Measurements from ENCODE around the gene IMMP2L. TPM values are rescaled to one million over a fixed set of nuclear protein-coding genes. Genes with fewer than 3 reads are reported as not detected.
"Not testable (repeated sequence)": the region's sequence is repeated elsewhere in the genome, so short reads cannot be mapped to it uniquely, and the experiment has no call there.

The IMMP2L gene
- total and polyA plus RNA-seq, 2 of the 4 experiments (the other 2 are of a cell fraction) = 5.8 to 9.3 TPM

DNA sequence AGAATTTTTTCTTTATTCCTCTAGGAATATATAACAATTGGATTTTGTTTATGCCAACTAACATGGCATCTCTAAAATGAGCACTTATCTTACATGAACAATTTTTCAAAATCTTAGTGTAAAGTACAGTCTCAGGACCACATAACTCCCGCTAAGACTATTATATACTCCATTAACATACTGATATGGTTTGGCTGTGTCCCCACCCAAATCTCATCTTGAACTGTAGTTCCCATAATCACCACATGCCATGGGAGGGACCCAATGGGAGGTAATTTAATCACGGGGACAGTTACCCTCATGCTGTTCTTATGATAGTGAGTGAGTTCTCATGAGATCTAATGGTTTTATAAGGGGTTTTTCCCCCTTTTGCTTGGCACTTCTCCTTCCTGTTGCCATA is 291.5 kb downstream of the IMMP2L start:
- H2BK120ac ChIP-seq (ENCODE audit: low read depth, low read length); H2AFZ ChIP-seq (replicated peaks; ENCODE audit: low read length, poor library complexity); H2BK20ac ChIP-seq (ENCODE audit: low read depth, low read length); CTCF ChIA-PET; BruUV-seq (replicated peaks); H3K9me1 ChIP-seq (ENCODE audit: insufficient read depth, low read length); POLR2A ChIA-PET (ENCODE audit: unreplicated experiment); dilution Hi-C loops (cut with HindIII; ENCODE audit: low sequenced_read_pairs, unreplicated experiment); H3K18ac ChIP-seq (ENCODE audit: low read depth, low read length); H4K5ac ChIP-seq (ENCODE audit: low read depth, low read length); H3K27ac ChIP-seq (ENCODE audit: insufficient read depth, low read length); H3K23ac ChIP-seq (ENCODE audit: low read depth, low read length); H3K4me3 ChIP-seq (ENCODE audit: insufficient read depth, low read depth, low read length); H2BK15ac ChIP-seq (ENCODE audit: low read depth, low read length); DNase-seq; H3K4me1 ChIP-seq (ENCODE audit: control insufficient read depth, insufficient read depth, low read length); ATAC-seq (ENCODE audit: low read depth); H4K91ac ChIP-seq (ENCODE audit: insufficient read depth, low read depth, low read length); in situ Hi-C loops (cut with MboI; ENCODE audit: low sequenced_read_pairs); intact Hi-C loops (cut with micrococcal nuclease); H3K36me3 ChIP-seq (ENCODE audit: control insufficient read depth, insufficient read depth, low read length); H3K4me2 ChIP-seq (ENCODE audit: low read depth, low read length); H2AK9ac ChIP-seq (replicated peaks; ENCODE audit: low read depth, low read length, poor library complexity); H2BK5ac ChIP-seq (ENCODE audit: low read depth, low read length, poor library complexity, severe bottlenecking); H4K8ac ChIP-seq (ENCODE audit: low read depth in 2 of 2, low read length in 2 of 2); H4K20me1 ChIP-seq (ENCODE audit: insufficient read depth, low read length); H3K9me3 ChIP-seq (ENCODE audit: control insufficient read depth, insufficient read depth, low read length); H3K14ac ChIP-seq (replicated peaks; ENCODE audit: low read depth, low read length); H2AK5ac ChIP-seq (ENCODE audit: low read depth, low read length); H3K27me3 ChIP-seq (ENCODE audit: control insufficient read depth, insufficient read depth, low read length); H3K4ac ChIP-seq (ENCODE audit: low read depth, low read length); H3K9ac ChIP-seq (ENCODE audit: low read depth, low read length); H3K79me1 ChIP-seq (ENCODE audit: low read depth in 1 of 2, low read length in 2 of 2); H3K56ac ChIP-seq (ENCODE audit: extremely low read depth, insufficient read depth, low read length): not testable (repeated sequence)
- no CpG with 5 or more reads among the region's 2 CpGs for WGBS, 2 experiments (ENCODE audit: extremely low coverage in 2 of 2, insufficient read length in 1 of 2)
